ENCODE data around the gene USP21.

The USP21 gene

GRCh38 chr1:161127649-161128048 is 31.7 kb upstream of the USP21 start:
- no peak for DNase-seq
- H3K9me3 Mint-ChIP-seq = no peaks in the 10 kb centered on the region
- peaks cover 31 to 56% of the 10 kb centered on the region in 2 donors for H3K4me1 Mint-ChIP-seq (ENCODE audit: low read depth in 2 of 2)
- peaks cover 55% of the 10 kb centered on the region for H3K36me3 Mint-ChIP-seq (ENCODE audit: insufficient read depth)
- ATAC-seq (replicated peaks) = no peak
- H3K27ac Mint-ChIP-seq = peak overlapping the region; percentile 31 to 56
- H3K27me3 Mint-ChIP-seq = no peaks in the 10 kb centered on the region
- H3K4me3 Mint-ChIP-seq = no peak overlapping the region

- no peak overlapping the region for H3K4me3 Mint-ChIP-seq
- H3K36me3 Mint-ChIP-seq (ENCODE audit: insufficient read depth) = peaks cover 43% of the 10 kb centered on the region
- no peak for DNase-seq
- peak overlapping the region in 1 of 2 donors; percentile 50 for H3K27ac Mint-ChIP-seq
- ATAC-seq (replicated peaks) = no peak
- peaks cover 31 to 51% of the 10 kb centered on the region in 2 donors for H3K4me1 Mint-ChIP-seq (ENCODE audit: low read depth in 2 of 2)
- H3K27me3 Mint-ChIP-seq = no peaks in the 10 kb centered on the region
- H3K9me3 Mint-ChIP-seq = no peaks in the 10 kb centered on the region
These were observed 30.5 kb upstream of the USP21 start for GRCh38 chr1:161128591-161129420.

GRCh38 chr1:161130266-161130665 is 29.0 kb upstream of the USP21 start:
- ATAC-seq (replicated peaks) (no peak), DNase-seq (no peak)
- Mint-ChIP-seq H3K27ac (peak overlapping the region in 1 of 2 donors; percentile 2), H3K27me3 (no peaks in the 10 kb centered on the region), H3K4me1 (ENCODE audit: low read depth in 2 of 2) (peaks cover 31 to 55% of the 10 kb centered on the region in 2 donors), H3K36me3 (ENCODE audit: insufficient read depth) (peaks cover 35% of the 10 kb centered on the region), H3K9me3 (no peaks in the 10 kb centered on the region), H3K4me3 (peak overlapping the region in 1 of 2 donors; percentile 11)

GRCh38 chr1:161131523-161132409 is 27.5 kb upstream of the USP21 start:
- H3K9me3 Mint-ChIP-seq = no peaks in the 10 kb centered on the region
- H3K4me1 Mint-ChIP-seq (ENCODE audit: low read depth in 2 of 2) = peaks cover 24 to 48% of the 10 kb centered on the region in 2 donors
- peak; percentile 1 for ATAC-seq (replicated peaks)
- H3K27ac Mint-ChIP-seq = no peak overlapping the region
- H3K4me3 Mint-ChIP-seq = no peak overlapping the region
- H3K27me3 Mint-ChIP-seq = no peaks in the 10 kb centered on the region
- H3K36me3 Mint-ChIP-seq (ENCODE audit: insufficient read depth) = peaks cover 26% of the 10 kb centered on the region
- peak in 1 of 3 experiments; percentile 26 for DNase-seq

- Mint-ChIP-seq H3K27me3 (no peaks in the 10 kb centered on the region), H3K4me1 (ENCODE audit: low read depth in 2 of 2) (peaks cover 18 to 39% of the 10 kb centered on the region in 2 donors), H3K9me3 (no peaks in the 10 kb centered on the region), H3K36me3 (ENCODE audit: insufficient read depth) (peaks cover 18% of the 10 kb centered on the region), H3K27ac (no peak within 1 kb of the TSS), H3K4me3 (no peak within 1 kb of the TSS)
- peak; percentile 83 to 85 (median 84) for DNase-seq
- ATAC-seq (replicated peaks) = peak; percentile 95
These were observed 26.7 kb upstream of the USP21 start, which contains the start of gene DEDD for GRCh38 chr1:161132410-161133219. DEDD (minus strand) TSS chr1:161132667; CDS start chr1:161124462, 8,205 bp downstream.

GRCh38 chr1:161133220-161133740 is 26.0 kb upstream of the USP21 start:
- H3K27me3 Mint-ChIP-seq = no peaks in the 10 kb centered on the region
- H3K4me3 Mint-ChIP-seq = no peak overlapping the region
- H3K9me3 Mint-ChIP-seq = no peaks in the 10 kb centered on the region
- peaks cover 17 to 32% of the 10 kb centered on the region in 2 donors for H3K4me1 Mint-ChIP-seq (ENCODE audit: low read depth in 2 of 2)
- ATAC-seq (replicated peaks) = peak; percentile 0
- DNase-seq = no peak
- no peak overlapping the region for H3K27ac Mint-ChIP-seq
- peaks cover 15% of the 10 kb centered on the region for H3K36me3 Mint-ChIP-seq (ENCODE audit: insufficient read depth)

GRCh38 chr1:161137881-161138280 is 21.4 kb upstream of the USP21 start:
- no peaks in the 10 kb centered on the region for H3K9me3 Mint-ChIP-seq
- no peak for ATAC-seq (replicated peaks)
- no peak overlapping the region for H3K27ac Mint-ChIP-seq
- H3K4me3 Mint-ChIP-seq = no peak overlapping the region
- no peaks in the 10 kb centered on the region for H3K27me3 Mint-ChIP-seq
- H3K36me3 Mint-ChIP-seq (ENCODE audit: insufficient read depth) = no peaks in the 10 kb centered on the region
- H3K4me1 Mint-ChIP-seq (ENCODE audit: low read depth in 2 of 2) = peaks cover 0 to 8% of the 10 kb centered on the region in 2 donors
- DNase-seq = no peak

GRCh38 chr1:161138431-161138830 is 20.9 kb upstream of the USP21 start:
- Mint-ChIP-seq H3K4me1 (ENCODE audit: low read depth in 2 of 2) (peaks cover 0 to 8% of the 10 kb centered on the region in 2 donors), H3K36me3 (ENCODE audit: insufficient read depth) (no peaks in the 10 kb centered on the region), H3K27ac (peak overlapping the region; percentile 6 to 32), H3K9me3 (no peaks in the 10 kb centered on the region), H3K27me3 (no peaks in the 10 kb centered on the region), H3K4me3 (no peak overlapping the region)
- no peak for ATAC-seq (replicated peaks)
- no peak for DNase-seq

GRCh38 chr1:161139766-161140165 is 19.5 kb upstream of the USP21 start:
- Mint-ChIP-seq H3K36me3 (ENCODE audit: insufficient read depth) (no peaks in the 10 kb centered on the region), H3K9me3 (no peaks in the 10 kb centered on the region), H3K27me3 (no peaks in the 10 kb centered on the region), H3K4me1 (ENCODE audit: low read depth in 2 of 2) (peaks cover 0 to 8% of the 10 kb centered on the region in 2 donors), H3K27ac (no peak overlapping the region), H3K4me3 (no peak overlapping the region)
- DNase-seq (peak; percentile 24 to 51 (median 39)), ATAC-seq (replicated peaks) (no peak)

- H3K4me3 Mint-ChIP-seq = no peak overlapping the region
- H3K27ac Mint-ChIP-seq = no peak overlapping the region
- H3K4me1 Mint-ChIP-seq (ENCODE audit: low read depth in 2 of 2) = peaks cover 0 to 2% of the 10 kb centered on the region in 2 donors
- no peak for ATAC-seq (replicated peaks)
- DNase-seq = no peak
- no peaks in the 10 kb centered on the region for H3K27me3 Mint-ChIP-seq
- H3K9me3 Mint-ChIP-seq = no peaks in the 10 kb centered on the region
- no peaks in the 10 kb centered on the region for H3K36me3 Mint-ChIP-seq (ENCODE audit: insufficient read depth)
These were observed 18.4 kb upstream of the USP21 start for GRCh38 chr1:161140755-161141400.

- ATAC-seq (replicated peaks) (no peak), DNase-seq (no peak)
- Mint-ChIP-seq H3K4me1 (ENCODE audit: low read depth in 2 of 2) (no peaks in the 10 kb centered on the region), H3K36me3 (ENCODE audit: insufficient read depth) (no peaks in the 10 kb centered on the region), H3K4me3 (no peak overlapping the region), H3K27me3 (no peaks in the 10 kb centered on the region), H3K27ac (no peak overlapping the region), H3K9me3 (no peaks in the 10 kb centered on the region)
These were observed 13.5 kb upstream of the USP21 start for GRCh38 chr1:161145832-161146231.

- DNase-seq (no peak), ATAC-seq (replicated peaks) (no peak)
- H3K4me1 Mint-ChIP-seq (ENCODE audit: low read depth in 2 of 2) = peaks cover 15 to 17% of the 10 kb centered on the region in 2 donors
- peak overlapping the region; percentile 99 for H3K27ac Mint-ChIP-seq
- H3K36me3 Mint-ChIP-seq (ENCODE audit: insufficient read depth) = peaks cover 31% of the 10 kb centered on the region
- H3K4me3 Mint-ChIP-seq = peak overlapping the region; percentile 90 to 95
- no peaks in the 10 kb centered on the region for H3K27me3 Mint-ChIP-seq
- H3K9me3 Mint-ChIP-seq = no peaks in the 10 kb centered on the region
These were observed 6.1 kb upstream of the USP21 start for GRCh38 chr1:161153176-161153575.

All from effector memory CD8-positive, alpha-beta T cell (primary cell).